LNCAP (cell line): ENCODE measurements around the gene GTF2A1.

Experiments used
- TF ChIP-seq, protein P1 (sequence below): fragments of 450-650 bp; IDR thresholded peaks from 2 replicates; pipeline ENCODE4 v1.5.1; 2017; ENCODE audit warnings: mild to moderate bottlenecking

The GTF2A1 gene

DNA sequence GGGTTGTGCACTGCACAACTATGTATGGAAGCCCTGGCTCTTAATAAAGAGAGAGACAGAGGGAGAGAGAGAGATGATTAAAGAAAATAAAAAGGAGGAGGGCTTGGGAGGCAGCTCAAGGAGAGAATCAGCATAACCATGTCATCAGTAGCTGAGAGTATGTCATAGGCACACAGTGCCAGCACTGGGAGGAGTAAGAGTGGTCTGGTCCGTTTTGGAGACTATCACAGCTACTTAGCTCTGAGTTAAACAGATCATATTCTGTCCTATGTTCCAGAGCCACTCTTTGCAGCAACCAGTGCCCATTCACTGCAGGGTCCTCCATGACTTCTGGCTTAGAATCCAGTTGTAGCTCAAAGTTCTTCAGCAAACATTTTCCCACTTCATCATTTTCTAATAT lies 59.0 kb downstream of the GTF2A1 start:
- TF ChIP-seq, protein P1, sequence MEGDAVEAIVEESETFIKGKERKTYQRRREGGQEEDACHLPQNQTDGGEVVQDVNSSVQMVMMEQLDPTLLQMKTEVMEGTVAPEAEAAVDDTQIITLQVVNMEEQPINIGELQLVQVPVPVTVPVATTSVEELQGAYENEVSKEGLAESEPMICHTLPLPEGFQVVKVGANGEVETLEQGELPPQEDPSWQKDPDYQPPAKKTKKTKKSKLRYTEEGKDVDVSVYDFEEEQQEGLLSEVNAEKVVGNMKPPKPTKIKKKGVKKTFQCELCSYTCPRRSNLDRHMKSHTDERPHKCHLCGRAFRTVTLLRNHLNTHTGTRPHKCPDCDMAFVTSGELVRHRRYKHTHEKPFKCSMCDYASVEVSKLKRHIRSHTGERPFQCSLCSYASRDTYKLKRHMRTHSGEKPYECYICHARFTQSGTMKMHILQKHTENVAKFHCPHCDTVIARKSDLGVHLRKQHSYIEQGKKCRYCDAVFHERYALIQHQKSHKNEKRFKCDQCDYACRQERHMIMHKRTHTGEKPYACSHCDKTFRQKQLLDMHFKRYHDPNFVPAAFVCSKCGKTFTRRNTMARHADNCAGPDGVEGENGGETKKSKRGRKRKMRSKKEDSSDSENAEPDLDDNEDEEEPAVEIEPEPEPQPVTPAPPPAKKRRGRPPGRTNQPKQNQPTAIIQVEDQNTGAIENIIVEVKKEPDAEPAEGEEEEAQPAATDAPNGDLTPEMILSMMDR, result no peak

DNA sequence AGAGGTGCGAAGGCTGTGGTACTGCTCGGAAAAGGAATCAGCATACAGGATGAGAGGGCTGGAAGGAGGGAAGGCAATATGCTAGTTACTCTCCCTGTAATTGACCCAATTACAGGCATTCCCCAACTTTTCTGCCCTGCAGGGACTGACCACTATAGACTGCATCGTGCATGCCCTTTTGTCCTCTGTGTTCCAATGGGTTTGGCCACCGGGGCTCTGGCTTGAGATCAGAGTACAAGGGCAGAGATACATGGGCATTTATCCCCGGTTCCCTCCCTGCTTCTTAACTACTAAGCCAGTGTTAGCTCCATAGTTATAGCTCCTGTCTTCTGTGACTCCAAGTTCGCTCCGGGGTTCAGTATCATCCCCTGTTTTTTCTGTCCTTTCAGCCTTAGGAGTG lies 59.7 kb downstream of the GTF2A1 start:
- TF ChIP-seq, protein P1, result no peak

DNA sequence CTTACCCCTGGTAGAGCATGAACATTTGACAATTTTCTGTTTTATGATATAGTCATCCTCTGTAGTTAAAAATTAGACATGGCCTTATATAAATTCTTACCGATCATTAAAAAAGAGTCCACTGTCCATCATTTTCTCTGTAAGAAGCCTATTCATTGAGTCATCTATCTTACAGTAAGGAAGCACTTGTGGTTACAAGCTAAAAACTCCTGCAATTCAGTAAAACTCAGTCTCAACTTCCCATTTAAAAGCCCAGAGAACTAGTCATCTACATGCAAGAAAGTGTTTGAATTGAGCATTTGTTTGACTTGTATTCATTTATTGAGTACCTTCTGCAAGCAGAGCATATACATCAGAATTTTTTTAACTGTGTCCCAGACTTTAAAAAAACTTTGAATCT lies 63.3 kb downstream of the GTF2A1 start:
- TF ChIP-seq, protein P1, result no peak

DNA sequence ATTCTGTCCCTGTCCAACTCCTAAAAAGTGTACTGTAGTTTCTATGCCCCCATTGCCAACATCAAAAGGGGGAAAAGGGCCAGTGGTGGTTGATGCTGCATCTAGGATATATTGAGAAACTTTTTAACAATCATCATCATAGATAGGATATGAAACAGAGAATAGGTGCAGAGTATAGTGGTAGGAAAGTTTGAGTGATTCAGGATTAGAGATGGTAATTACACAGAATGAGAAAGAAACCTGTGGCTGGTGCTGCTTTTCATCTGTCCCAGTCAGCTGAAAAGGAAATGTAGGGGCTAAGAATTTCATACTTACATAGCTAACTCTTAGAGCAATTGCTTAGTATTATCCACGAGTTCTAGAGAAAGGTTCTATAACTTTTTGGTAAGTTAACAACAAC lies 67.6 kb downstream of the GTF2A1 start:
- TF ChIP-seq, protein P1, result no peak

DNA sequence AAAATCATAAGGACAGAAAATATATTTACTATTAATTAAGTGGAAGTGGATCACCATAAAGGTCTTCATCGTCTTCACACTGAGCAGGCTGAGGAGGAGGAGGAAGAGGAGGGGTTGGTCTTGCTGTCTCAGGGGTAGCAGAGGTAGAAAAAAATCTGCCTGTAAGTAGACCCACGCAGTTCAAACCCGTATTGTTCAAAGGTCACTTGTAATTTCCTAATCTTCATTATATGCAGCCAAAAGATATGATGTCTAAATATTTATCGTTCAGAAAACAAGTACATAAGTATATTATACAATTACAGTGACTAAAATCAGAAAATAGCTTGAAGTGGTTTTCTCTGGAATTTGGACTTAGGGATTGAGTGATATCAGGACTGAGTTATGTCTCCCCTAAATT lies 72.1 kb downstream of the GTF2A1 start:
- TF ChIP-seq, protein P1, result no peak

DNA sequence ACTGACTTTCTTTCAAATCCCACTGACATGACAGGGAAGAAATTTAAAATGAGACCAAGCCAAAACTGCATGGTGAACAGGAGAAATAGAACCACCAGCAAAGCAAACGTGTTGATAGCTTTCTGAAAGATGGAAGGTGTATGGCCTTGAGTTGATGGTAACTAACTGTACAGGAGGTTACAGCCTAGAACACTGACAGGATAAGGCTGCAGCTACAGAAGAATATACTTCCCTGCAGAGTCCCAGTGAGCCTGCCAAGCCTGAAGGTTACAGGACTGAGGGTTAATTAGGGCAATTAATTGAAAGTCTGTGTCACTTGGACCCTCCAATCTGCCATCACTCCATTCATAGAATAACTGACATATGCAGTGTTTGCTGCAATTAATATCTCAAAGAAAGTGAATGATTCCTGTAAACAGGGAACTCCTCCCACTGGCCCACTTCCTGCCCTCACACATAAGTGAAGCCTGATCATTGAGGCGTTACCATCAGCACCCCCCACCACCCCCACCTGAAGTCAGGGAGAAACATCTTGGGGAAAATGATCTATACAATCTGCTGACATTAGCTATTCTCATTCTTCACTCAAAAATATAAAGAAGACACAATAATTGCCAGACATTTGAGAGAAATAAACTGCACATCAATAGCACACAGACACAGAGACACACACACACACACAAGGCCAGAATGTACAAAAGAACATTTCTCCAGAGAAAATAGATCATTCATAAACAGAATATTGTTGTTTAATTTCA lies 73.4 kb downstream of the GTF2A1 start:
- TF ChIP-seq, protein P1, result no peak

DNA sequence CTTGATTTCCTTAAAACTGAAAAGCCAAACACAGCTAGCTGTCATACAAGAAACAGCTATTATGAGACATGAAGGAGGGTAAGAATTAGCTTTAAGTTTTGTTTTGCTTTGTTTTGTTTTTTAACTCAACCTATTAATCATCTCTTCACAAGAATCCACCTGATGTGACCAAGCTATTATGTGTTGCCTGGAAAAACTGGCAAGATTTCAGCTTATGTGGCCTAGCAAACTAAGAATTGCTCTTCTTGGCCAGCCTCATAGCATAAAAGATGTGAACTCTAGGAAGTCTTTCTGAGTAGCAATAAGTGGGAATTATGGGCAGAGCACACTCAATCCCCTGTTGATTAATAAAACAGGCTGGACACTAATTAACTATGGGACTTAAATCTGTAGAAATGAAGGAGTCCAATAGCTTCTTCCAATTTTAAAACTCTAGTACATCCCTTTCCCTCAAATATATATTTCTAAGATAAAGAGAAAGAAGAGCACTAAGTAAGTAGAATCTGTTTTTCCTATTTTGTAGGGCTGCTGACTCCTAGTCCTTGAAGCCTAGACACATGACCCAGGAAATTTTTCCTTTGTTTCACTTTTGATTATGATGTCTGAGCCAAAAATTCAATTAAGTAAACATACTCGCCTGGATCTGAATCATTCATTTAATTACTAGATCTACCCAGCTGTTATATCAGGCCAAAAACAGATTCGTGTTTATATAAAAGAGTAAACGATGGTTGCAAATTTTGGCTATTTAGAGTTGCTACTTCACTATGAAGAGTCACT lies 75.7 kb downstream of the GTF2A1 start:
- TF ChIP-seq, protein P1, result no peak
